ENCODE measurements around the gene TTC34. TPM values are rescaled to one million over a fixed set of nuclear protein-coding genes. Genes with fewer than 3 reads are reported as not detected.
A peak's percentile ranks its signal among the peaks of the same experiment; 100 is the strongest.

The TTC34 gene, protein sequence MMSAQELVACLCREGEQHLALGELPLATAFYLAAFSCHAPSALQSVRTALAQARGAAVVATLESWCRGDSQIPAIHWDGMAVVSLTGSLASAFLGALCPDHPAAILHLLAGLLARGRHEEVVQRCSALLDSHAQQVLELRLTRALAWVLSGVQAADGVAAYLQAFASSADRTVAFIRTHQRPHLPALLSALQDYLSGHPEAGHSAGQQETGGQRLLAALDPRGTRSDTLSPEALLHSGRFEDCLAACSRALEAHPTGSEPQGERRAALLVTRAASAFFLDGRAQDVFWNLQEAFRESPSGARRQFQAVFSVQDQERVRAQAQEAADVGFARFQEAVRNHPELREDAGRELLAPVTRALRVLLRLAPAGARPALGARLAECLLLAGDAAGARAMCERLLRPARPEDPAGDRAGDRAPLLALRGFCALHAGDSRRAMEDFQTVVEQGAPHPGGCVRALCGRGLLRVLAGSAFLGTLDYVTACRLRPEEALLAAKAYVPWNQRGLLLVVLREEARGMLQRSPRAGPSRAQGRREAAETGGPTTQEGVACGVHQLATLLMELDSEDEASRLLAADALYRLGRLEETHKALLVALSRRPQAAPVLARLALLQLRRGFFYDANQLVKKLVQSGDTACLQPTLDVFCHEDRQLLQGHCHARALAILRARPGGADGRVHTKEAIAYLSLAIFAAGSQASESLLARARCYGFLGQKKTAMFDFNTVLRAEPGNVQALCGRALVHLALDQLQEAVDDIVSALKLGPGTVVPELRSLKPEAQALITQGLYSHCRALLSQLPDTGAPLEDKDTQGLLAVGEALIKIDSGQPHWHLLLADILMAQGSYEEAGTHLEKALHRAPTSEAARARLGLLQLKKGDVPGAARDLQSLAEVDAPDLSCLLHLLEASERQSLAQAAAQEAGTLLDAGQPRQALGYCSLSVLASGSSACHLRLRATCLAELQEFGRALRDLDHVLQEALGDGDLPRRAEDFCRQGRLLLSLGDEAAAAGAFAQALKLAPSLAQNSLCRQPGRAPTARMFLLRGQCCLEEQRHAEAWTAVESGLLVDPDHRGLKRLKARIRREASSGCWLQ
- 0.33 and 0.38 TPM in 2 replicates for total RNA-seq (2014; rRNA removed; shearing (Covaris generic))

DNA sequence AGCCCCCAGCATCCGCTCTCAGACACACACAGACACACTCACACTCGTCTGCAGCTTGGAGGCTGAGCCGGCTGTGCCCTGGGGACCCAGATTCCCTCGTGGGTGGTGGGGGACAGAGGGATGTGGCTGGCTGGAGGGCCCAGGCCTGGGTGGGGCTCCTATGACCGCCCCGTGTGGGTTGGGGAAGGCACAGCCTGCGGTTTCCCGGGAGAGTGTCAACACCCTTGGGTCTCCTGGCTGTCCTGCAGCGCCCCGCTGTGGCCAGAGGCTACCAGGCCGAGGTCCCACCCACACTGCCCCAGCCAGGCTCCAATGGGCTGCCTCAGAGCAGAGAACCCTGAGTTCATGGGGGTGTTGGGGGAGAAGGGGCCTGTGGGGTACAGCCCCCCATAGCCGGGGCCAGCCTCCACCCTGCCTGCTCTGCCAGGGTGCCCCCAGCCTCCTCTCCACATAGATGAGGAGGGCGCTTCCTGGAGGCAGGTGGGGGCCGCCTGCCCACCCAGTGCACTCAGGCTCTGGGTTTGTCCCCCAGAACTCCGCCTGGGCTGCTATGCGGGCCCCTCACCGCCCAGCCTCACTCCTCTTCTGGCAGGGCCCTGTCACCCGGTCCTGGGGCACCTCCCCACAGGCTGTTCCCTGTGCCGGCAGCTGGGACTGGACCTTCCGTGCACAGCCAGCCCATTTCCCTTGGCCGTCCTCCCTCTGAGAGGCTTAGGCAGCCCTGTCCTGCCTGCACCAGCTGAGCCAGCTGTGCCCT, at the start of gene TTC34:
TSS of gene TTC34 (minus strand) at position 159 of the 757 bp plus-strand sequence. CDS start 866 bp downstream, outside the sequence.
- no peaks in the 10 kb centered on the region for H3K9me3 ChIP-seq (replicated peaks)
- peak; percentile 51 to 62 for DNase-seq
- peaks cover 45% of the 10 kb centered on the region for H3K27me3 ChIP-seq
- no peak within 1 kb of the TSS for H3K27ac ChIP-seq
- H3K36me3 ChIP-seq, result no peaks in the 10 kb centered on the region
- H3K4me1 ChIP-seq, result no peaks in the 10 kb centered on the region
- no peak within 1 kb of the TSS for H3K4me3 ChIP-seq

DNA sequence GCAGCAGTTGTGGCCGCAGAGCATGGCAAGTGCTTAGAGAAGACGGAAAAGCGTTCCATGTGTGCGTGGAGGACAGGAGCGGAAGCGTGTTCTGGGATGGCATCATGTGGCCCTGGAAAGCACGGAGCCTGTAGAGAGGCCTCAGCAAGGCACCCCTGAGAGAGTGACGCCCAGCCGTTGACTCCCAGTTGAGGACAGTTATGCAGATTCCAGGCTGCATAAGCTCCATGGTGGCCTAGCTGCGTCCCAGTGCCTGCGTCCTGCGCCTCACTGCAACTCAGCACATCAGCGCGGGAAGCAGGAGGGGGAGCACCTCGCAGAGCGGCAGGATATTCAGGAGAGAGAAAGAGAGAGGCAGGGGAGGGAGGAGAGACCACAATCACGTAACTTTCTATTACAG, 49.0 kb upstream of the TTC34 start:
- H3K27me3 ChIP-seq, result peaks cover 61% of the 10 kb centered on the region
- H3K9me3 ChIP-seq (replicated peaks), result no peaks in the 10 kb centered on the region
- no peak for DNase-seq

DNA sequence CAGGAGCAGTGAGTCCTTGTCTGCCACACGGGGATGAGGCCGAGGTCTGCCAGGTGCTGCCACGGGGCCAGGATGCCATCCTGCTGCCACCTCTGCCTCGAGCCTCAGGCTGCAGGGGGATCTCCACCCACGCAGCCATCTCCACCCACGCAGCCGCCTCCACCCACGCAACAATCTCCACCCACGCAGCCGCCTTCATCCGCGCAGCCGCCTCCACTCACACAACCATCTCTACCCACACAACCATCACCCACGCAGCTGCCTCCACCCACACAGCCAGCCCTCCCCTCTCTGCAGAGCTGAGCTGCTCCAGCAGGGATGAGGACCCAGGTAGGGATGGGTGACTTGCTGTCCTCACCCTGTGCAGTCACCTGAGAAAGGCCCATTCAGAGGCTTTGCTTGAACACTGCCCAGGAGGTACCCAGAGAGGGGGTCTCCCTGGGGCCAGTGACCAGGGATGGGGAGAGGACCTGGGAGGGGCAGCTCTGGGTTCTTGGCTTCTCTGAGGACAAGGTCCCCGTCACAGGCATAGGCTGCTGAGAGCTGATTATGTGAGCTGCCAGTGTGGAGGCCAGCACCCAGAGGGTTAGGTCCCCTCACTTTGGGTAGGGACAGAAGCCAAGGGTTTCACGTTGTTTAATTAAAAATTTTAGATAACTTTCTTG, 46.6 kb upstream of the TTC34 start:
- Histone ChIP-seq H3K36me3 (no peaks in the 10 kb centered on the region), H3K27ac (no peak overlapping the region), H3K4me3 (no peak overlapping the region), H3K9me3 (replicated peaks) (no peaks in the 10 kb centered on the region), H3K4me1 (no peaks in the 10 kb centered on the region), H3K27me3 (peaks cover 40% of the 10 kb centered on the region)
- no peak for DNase-seq

More for the DNA sequence above, 49.0 kb upstream of the TTC34 start:
- Histone ChIP-seq H3K4me1 (no peaks in the 10 kb centered on the region), H3K36me3 (no peaks in the 10 kb centered on the region), H3K4me3 (no peak overlapping the region), H3K27ac (no peak overlapping the region)

DNA sequence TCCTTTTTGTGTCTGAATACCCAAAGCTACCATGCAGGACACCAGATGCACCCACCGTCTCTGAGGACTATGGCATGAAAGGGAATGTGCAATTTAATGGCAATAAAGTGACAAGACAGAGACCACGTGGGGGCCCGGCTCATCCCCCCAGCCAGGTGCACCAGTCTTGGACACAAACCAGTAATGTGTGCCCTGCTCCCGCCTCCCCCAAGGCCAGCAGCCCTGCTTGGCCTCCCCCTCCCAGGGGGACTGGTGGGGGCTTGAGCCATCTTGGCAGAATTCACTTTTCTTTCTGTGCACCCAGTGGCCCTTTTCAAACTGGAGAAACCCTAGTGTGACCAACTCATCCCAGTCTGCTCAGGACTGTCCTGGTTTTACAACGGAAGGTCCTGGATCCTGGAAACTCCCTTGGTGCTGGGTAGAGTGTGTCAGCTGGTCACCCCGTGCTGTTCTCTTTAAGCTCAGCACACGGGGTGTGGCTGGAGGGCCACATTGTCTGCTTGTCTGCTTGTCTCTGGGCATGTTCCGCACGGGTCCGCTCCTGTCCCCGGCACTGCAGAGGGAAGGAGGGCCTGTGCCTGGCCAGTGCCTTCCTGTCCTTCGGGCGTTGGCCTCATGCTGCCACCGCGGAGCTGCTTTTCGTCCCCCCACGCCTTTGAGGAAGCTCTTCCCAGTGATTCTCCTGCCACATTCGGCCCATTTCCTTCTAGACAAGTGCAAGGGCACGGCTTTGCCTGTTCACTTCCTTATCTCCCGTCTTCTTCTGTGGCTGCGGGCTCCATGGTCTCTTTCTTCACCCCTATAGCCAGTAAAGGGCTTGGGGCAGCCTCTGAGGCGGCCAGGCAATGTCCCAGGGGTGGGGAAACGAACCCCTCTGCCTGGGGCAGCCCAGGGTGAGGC, 45.8 kb upstream of the TTC34 start:
- Histone ChIP-seq H3K4me1 (no peaks in the 10 kb centered on the region), H3K27me3 (peaks cover 37% of the 10 kb centered on the region), H3K4me3 (no peak overlapping the region), H3K9me3 (replicated peaks) (no peaks in the 10 kb centered on the region), H3K36me3 (no peaks in the 10 kb centered on the region), H3K27ac (no peak overlapping the region)
- DNase-seq, result no peak

DNA sequence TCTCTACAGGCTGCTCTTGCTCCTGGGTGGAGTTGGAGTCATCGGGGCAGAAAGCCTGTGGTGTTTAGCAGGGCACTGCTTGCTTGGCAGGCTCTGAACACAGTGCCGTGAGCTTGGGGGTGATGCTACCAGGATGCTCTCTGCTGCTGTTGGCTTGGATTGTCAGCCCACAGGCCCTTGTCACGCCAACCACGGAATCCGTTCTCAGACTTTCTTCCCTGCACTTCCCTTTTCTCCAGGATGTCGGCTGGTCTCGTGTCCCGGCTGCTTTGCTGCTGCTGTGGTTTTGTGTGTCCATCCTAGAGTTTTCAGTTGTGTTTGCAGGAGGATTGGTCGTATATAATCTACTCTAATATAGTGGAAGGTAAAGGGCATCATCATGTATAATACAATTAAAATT, 44.4 kb upstream of the TTC34 start:
- Histone ChIP-seq H3K4me3 (no peak overlapping the region), H3K4me1 (no peaks in the 10 kb centered on the region), H3K36me3 (no peaks in the 10 kb centered on the region), H3K27me3 (peaks cover 33% of the 10 kb centered on the region), H3K27ac (no peak overlapping the region), H3K9me3 (replicated peaks) (no peaks in the 10 kb centered on the region)
- DNase-seq, result no peak

DNA sequence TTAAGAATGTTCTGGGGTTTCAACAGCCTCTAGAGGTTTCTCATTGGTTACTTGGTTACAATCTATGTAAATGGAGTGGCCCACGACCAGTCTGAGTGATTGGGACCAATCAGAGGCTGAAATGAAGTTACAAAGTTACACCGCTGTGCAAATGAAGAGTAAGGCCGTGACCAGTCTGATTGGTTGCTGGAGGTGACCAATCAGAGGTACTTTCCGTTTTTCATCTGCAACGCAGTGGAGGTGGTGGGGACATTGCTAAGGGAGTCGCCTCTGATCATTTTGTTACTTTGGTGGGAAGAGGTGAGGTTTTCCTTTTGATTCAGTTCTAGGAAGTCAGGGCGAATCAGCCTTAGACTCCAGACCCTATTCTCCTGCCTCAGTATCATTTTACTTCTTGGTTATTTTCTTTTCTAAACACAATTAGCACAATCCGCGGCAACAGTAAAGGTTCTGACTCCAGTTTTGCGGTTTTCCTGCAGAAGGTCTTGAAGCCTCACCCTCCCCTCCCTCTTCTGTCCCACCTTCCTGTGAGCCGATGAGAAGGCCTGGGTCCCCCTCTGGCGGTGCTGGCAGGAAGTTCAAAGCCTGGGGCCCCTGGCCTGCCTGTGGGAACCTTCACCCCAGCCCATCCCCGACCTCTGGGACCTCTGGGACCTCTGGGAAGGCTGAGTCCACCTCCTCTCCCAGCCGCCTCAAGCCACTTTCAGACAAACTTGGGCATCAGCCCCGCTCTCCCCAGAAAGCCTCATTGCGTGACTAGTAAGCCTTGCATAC, 38.7 kb upstream of the TTC34 start:
- H3K36me3 ChIP-seq, result no peaks in the 10 kb centered on the region
- H3K27me3 ChIP-seq, result peaks cover 17% of the 10 kb centered on the region; the same call in 1 of the 2 replicates
- H3K27ac ChIP-seq, result no peak overlapping the region
- H3K4me1 ChIP-seq, result no peaks in the 10 kb centered on the region
- no peak for DNase-seq
- H3K9me3 ChIP-seq (replicated peaks), result no peaks in the 10 kb centered on the region
- no peak overlapping the region for H3K4me3 ChIP-seq

DNA sequence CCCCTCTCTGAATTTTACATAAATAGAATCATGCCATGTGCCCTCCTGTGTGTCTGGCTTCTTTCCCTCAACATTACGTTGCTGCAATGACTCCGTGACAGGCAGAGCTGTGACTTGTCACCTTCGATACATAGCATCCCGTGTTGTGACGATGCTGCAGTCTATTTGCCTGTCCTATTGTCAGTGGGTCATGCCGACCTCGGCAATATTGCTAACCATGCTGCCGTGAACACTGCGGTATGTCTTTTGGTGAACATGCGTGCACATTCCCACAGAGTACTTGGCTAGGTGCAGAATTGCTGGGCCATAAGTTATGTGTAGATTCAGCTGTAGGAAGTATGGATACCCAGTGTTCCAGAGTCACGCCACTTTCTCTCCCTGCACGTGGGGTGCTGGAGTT, 36.3 kb upstream of the TTC34 start:
- H3K36me3 ChIP-seq, result no peaks in the 10 kb centered on the region
- no peak for DNase-seq
- H3K4me3 ChIP-seq, result no peak overlapping the region
- H3K27ac ChIP-seq, result no peak overlapping the region
- H3K9me3 ChIP-seq (replicated peaks), result no peaks in the 10 kb centered on the region
- H3K4me1 ChIP-seq, result no peaks in the 10 kb centered on the region
- H3K27me3 ChIP-seq, result peaks cover 38% of the 10 kb centered on the region; the same call in 1 of the 2 replicates

DNA sequence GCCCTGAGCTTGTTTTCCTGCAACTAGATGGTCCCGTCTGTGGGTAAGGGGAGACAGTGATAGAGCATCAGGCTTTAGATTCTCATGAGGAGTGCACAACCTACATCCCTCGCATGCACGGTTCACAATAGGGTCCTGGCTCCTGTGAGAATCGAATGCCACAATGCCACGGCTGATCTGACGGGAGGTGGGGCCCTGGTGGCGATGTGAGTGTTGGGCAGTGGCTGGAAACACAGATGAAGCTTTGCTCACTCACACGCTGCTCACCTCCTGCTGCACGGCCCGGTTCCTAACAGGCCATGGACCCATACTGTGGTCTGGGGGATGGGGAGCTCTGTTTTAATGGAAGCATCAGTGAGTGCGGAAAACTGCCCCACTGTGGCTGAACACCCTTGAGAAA, 35.8 kb upstream of the TTC34 start:
- H3K4me3 ChIP-seq, result no peak overlapping the region
- no peak for DNase-seq
- H3K36me3 ChIP-seq, result no peaks in the 10 kb centered on the region

DNA sequence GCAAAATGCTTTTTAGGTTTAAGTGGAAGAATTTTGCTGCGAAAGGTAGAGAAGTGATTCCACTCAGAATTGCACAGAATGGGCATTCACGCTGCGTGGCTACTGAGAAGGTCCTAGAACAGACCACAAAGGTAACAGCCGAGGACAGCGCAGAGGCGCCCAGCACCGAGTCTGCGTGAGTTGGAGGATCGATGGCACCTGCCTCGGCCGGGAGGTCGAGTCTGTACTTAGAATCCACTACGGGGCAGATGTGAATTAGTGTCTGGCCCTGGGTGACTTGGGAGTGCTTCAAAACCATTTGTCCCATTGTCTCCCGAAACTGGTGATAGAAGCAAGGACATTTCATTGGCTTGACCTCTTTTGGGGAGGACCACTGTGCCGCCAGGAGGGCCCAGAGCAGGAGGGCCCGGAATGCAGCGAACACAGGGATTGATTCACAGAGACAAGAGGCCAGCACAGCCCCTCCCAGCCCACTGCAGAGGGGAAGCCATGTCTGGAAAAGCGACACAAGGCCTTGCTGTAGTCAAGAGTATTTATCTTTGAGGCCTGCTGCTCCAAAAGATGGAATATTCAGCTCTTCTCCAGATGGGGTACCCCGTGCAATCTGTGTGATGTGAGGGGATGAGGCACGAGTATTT, 35.0 kb upstream of the TTC34 start:
- Histone ChIP-seq H3K4me1 (no peaks in the 10 kb centered on the region), H3K9me3 (replicated peaks) (no peaks in the 10 kb centered on the region), H3K27ac (no peak overlapping the region), H3K4me3 (no peak overlapping the region), H3K36me3 (no peaks in the 10 kb centered on the region), H3K27me3 (peaks cover 38% of the 10 kb centered on the region; the same call in 1 of the 2 replicates)
- DNase-seq, result no peak

More for the DNA sequence above, 35.8 kb upstream of the TTC34 start:
- H3K4me1 ChIP-seq, result no peaks in the 10 kb centered on the region
- no peaks in the 10 kb centered on the region for H3K9me3 ChIP-seq (replicated peaks)
- H3K27ac ChIP-seq, result no peak overlapping the region
- peaks cover 38% of the 10 kb centered on the region; the same call in 1 of the 2 replicates for H3K27me3 ChIP-seq

DNA sequence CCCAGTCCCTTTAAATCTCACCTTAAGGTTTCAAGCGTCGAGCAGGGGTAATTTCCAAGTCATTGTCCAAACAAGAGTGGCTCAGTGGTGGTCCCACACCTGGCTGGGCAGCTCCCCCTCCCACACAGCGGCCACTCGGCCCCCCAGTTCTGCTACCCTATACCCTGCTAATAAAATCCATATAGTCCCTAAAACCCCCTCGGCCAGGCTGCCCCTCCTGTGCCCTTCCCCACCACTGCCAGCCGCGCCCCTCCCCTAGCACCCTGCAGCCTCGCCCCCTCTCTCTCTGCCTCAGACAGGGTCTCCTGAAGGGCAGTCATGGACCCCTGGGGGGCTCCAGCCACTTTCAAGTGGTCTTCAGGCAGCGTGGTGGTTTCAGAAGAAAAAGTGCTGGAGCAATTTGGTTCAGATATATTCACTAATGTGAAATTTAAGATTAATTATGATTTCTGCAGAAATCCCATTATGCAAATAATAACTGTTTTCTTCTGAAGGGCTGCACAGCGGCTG, 34.2 kb upstream of the TTC34 start:
- Histone ChIP-seq H3K36me3 (no peaks in the 10 kb centered on the region), H3K4me3 (no peak overlapping the region), H3K27me3 (peaks cover 38% of the 10 kb centered on the region; the same call in 1 of the 2 replicates), H3K9me3 (replicated peaks) (no peaks in the 10 kb centered on the region), H3K4me1 (no peaks in the 10 kb centered on the region), H3K27ac (no peak overlapping the region)
- no peak for DNase-seq

DNA sequence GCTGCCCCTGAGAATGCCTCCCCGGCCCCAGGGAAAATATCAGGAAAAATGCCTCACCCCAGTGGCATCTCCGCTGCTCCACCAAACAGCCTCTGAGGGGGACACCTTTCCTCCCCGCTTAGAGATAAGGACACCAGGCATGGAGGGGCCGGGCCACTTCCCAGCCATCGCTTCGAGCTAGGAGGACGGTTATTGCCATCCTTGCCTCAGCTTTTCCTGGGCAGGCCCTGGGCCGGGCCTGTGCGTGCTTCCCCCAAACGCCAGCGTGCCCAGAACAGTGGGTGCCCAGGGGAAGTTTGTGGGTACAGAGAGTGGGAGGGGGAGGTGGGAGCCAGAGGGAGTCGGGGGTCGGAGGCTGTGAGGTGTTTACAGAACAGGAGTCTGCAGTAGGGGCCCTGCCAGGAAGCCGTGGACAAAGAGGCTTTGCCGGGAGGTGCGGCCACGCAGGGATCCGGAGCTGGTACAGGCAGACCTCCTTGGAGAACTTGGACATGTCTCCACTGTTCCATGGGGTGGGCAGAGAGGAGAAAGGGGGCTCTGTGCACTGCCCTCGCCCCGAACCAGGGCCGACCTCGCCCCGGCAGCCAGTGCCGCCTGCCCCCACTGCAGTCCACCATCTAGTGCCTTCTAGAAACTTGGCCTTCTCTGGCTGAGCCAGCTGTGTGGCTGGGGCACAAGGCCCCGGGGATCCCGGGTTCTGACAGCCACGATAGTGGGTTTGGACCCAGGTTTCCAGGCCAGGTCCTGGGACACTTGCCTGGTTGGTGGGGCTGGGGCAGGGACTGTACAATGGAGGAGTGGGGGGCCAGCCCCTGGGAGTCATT, 33.5 kb upstream of the TTC34 start:
- no peaks in the 10 kb centered on the region for H3K36me3 ChIP-seq
- no peaks in the 10 kb centered on the region for H3K4me1 ChIP-seq
- peaks cover 43% of the 10 kb centered on the region; the same call in 1 of the 2 replicates for H3K27me3 ChIP-seq
- H3K4me3 ChIP-seq, result no peak overlapping the region
- H3K27ac ChIP-seq, result no peak overlapping the region
- DNase-seq, result no peak
- H3K9me3 ChIP-seq (replicated peaks), result no peaks in the 10 kb centered on the region

All from SJCRH30 (cell line).